HepG2 (cell line): Measurements from ENCODE around the gene ARVCF. TPM values are rescaled to one million over a fixed set of nuclear protein-coding genes. Genes with fewer than 3 reads are reported as not detected.

Source experiments
- ATAC-seq: fragments of 200-7000 bp; cut with Tn5 transposase; 3 replicates; pipeline ENCODE4 v1.9.1; 2020; ENCODE audit warnings: mild to moderate bottlenecking, moderate library complexity
- BruUV-seq: library from RNA; stranded (reverse); fragments of 400-500 nt; replicated peaks from 2 replicates; lab custom pipeline; 2021; lab: Mats Ljungman, UMichigan
- CTCF ChIA-PET: fragments of 300-600 bp; formaldehyde crosslinking; extraction: SDS; loops from one replicate; lab custom pipeline; 2021; ENCODE audit warnings: low total read pairs, inconsistent platforms, low intra/inter-chr PET ratio; lab: Yijun Ruan, JAX
- POLR2A ChIA-PET: fragments of 350-600 bp; sonication (Branson Sonifier 250); formaldehyde crosslinking; loops from one replicate; lab custom pipeline; 2020; ENCODE audit warnings: antibody characterized with exemption, inconsistent platforms; lab: Yijun Ruan, JAX
- DNase-seq: peaks from one replicate; pipeline ENCODE4 v3.0.0-alpha.2; 2015; ENCODE audit warnings: low spot score
- FAIRE-seq: peaks from 3 replicates; lab custom pipeline; 2011; peaks lifted over from hg19 to GRCh38; lab: Jason Lieb, UNC
- H2AFZ ChIP-seq: one replicate; pipeline ENCODE4 v1.6.1; 2011; ENCODE audit warnings: low read length, inconsistent platforms
- H3K27ac ChIP-seq: fragments of 300-600 bp; 3 replicates; pipeline ENCODE4 v1.8.0; 2011; ENCODE audit warnings: mixed run types, mild to moderate bottlenecking, mixed read lengths, low read length, inconsistent platforms; ENCODE audit not compliant: insufficient read depth; ENCODE audit errors: extremely low read length
- H3K27me3 ChIP-seq, 2 experiments: fragments of 200-600 bp in 1 of 2; 2 replicates in 1 of 2; 3 replicates in 1 of 2; pipeline versions ENCODE4 v1.6.0 to v1.8.0; 2011; ENCODE audit warnings: low read length in 2 of 2, mild to moderate bottlenecking in 2 of 2, moderate library complexity in 2 of 2, inconsistent platforms in 1 of 2; ENCODE audit not compliant: insufficient read depth in 2 of 2, control insufficient read depth in 1 of 2
- H3K36me3 ChIP-seq, 2 experiments: fragments of 200-600 bp in 1 of 2; replicated peaks in 1 of 2; 2 replicates in 1 of 2; 3 replicates in 1 of 2; pipeline versions ENCODE4 v1.5.1 to v1.8.0; 2011; ENCODE audit warnings: low read length in 2 of 2, inconsistent platforms in 1 of 2; ENCODE audit not compliant: insufficient read depth in 2 of 2, control insufficient read depth in 1 of 2
- H3K4me1 ChIP-seq: 2 replicates; pipeline ENCODE4 v1.5.1; 2012; ENCODE audit warnings: low read length, inconsistent platforms; ENCODE audit not compliant: insufficient read depth
- H3K4me2 ChIP-seq: 2 replicates; pipeline ENCODE4 v1.6.0; 2011; ENCODE audit warnings: low read depth, low read length, inconsistent platforms
- H3K4me3 ChIP-seq, 3 experiments: fragments of 200-600 bp in 1 of 3; sonication (generic), shearing (Covaris generic) in 1 of 3; replicated peaks in 1 of 3; 2 replicates each; pipeline ENCODE4 v1.5.1; 2011 to 2016; ENCODE audit warnings: low read length in 3 of 3, inconsistent platforms in 2 of 3, low read depth in 2 of 3, mild to moderate bottlenecking in 2 of 3, control low read depth in 1 of 3, mixed read lengths in 1 of 3; ENCODE audit not compliant: insufficient read depth in 1 of 3
- H3K79me2 ChIP-seq: one replicate; pipeline ENCODE4 v1.6.1; 2011; ENCODE audit warnings: low read length, inconsistent platforms; ENCODE audit not compliant: insufficient read depth
- H3K9ac ChIP-seq: 2 replicates; pipeline ENCODE4 v1.6.0; 2011; ENCODE audit warnings: mild to moderate bottlenecking, low read depth, low read length, inconsistent platforms; ENCODE audit not compliant: insufficient read depth
- H3K9me3 ChIP-seq: 2 replicates; pipeline ENCODE4 v1.5.1; 2012; ENCODE audit warnings: mild to moderate bottlenecking, low read length
- H4K20me1 ChIP-seq: 2 replicates; pipeline ENCODE4 v1.6.0; 2011; ENCODE audit warnings: inconsistent platforms, mild to moderate bottlenecking, low read length, moderate library complexity; ENCODE audit not compliant: insufficient read depth
- ZNF546 ChIP-seq: sonication (generic); formaldehyde crosslinking; conservative IDR thresholded peaks from 2 replicates; pipeline ENCODE4 v1.8.1; 2023; ENCODE audit warnings: mild to moderate bottlenecking, missing genetic modification reagents
- WGBS: methylation state at CpG from one replicate; pipeline ENCODE4 v1.1.6; 2017; ENCODE audit warnings: low lambda C conversion rate; 5-methylcytosine and 5-hydroxymethylcytosine counted together
- in situ Hi-C: cut with HindIII; loops from 2 replicates; pipeline ENCODE4 v1.10.0; 2017; ENCODE audit warnings: low pct_unique_long_range_greater_than_20kb; ENCODE audit not compliant: extremely low pct_ligation_motif_present
- intact Hi-C: fragments of 100-400 bp; cut with micrococcal nuclease; formaldehyde crosslinking; loops from one replicate; pipeline ENCODE4 v1.10.0; 2022; ENCODE audit not compliant: unreplicated experiment
- polyA plus RNA-seq, 8 experiments: library from polyadenylated mRNA; depleted of rRNA in 3 of 8; stranded (reverse) in 7 of 8; unstranded in 1 of 8; fragments of >200 nt; fragmentation: Illumina TruSeq in 4 of 8; extraction: Trizol in 4 of 8; gene quantifications; 2 replicates each; pipeline versions ENCODE4 v1.2.1 to v1.2.3, GENCODE V29; 2011 to 2016; ENCODE audit warnings: low read depth in 4 of 8, missing spikeins in 1 of 8, mixed read lengths in 1 of 8; ENCODE audit not compliant: insufficient read depth in 1 of 8
- total RNA-seq, 5 experiments: library from RNA; depleted of rRNA; stranded (reverse); fragments of >200 nt; fragmentation: Illumina TruSeq; extraction: Trizol; gene quantifications; 2 replicates each; pipeline ENCODE4 v1.2.3, GENCODE V29; 2016; ENCODE audit warnings: low read depth in 1 of 5
- TF ChIP-seq, protein P1 (sequence below): sonication (generic); formaldehyde crosslinking; conservative IDR thresholded peaks from 2 replicates; pipeline ENCODE4 v1.8.0; 2022; ENCODE audit warnings: missing genetic modification reagents
- TF ChIP-seq, protein P2 (sequence below): sonication (generic); formaldehyde crosslinking; IDR thresholded peaks from 2 replicates; pipeline ENCODE4 v1.4.0; 2020; ENCODE audit warnings: missing genetic modification reagents, mild to moderate bottlenecking, borderline replicate concordance

ARVCF gene
- total and polyA plus RNA-seq, 2 of the 13 experiments (the other 11 are each of a cell fraction or from before 2014, with no cell fraction given): 16.4 to 17.7 TPM

DNA sequence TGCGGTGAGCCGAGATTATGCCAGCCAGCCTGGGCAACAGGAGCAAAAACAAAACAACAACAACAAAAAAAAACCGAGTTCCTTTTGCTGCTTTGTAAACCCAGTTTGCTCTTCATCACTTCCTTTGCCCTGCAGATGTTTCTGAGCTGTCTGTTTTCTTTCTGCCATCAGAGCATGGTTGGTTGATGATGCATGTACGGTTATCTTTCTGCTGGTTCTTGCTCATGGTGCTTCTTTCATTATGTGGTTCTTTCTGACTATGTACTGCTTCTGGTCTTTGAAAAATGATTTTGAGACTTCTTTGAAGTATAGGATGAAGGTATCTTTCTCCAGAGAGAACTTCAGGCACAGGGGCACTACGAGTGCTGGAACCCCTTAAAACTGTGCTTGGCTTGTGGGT, 17.5 kb upstream of the ARVCF start:
- intact Hi-C loops: no loop called here
- H3K27me3 ChIP-seq: no peaks in the 10 kb centered on the region
- WGBS: 85% methylated on average over 5 of the region's 5 CpGs
- BruUV-seq: no TSS peak
- DNase-seq: no peak
- no peak for FAIRE-seq
- no peak for TF ChIP-seq ZNF546
- TF ChIP-seq, protein P1, sequence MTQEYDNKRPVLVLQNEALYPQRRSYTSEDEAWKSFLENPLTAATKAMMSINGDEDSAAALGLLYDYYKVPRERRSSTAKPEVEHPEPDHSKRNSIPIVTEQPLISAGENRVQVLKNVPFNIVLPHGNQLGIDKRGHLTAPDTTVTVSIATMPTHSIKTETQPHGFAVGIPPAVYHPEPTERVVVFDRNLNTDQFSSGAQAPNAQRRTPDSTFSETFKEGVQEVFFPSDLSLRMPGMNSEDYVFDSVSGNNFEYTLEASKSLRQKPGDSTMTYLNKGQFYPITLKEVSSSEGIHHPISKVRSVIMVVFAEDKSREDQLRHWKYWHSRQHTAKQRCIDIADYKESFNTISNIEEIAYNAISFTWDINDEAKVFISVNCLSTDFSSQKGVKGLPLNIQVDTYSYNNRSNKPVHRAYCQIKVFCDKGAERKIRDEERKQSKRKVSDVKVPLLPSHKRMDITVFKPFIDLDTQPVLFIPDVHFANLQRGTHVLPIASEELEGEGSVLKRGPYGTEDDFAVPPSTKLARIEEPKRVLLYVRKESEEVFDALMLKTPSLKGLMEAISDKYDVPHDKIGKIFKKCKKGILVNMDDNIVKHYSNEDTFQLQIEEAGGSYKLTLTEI: no peak
- TF ChIP-seq, protein P2, sequence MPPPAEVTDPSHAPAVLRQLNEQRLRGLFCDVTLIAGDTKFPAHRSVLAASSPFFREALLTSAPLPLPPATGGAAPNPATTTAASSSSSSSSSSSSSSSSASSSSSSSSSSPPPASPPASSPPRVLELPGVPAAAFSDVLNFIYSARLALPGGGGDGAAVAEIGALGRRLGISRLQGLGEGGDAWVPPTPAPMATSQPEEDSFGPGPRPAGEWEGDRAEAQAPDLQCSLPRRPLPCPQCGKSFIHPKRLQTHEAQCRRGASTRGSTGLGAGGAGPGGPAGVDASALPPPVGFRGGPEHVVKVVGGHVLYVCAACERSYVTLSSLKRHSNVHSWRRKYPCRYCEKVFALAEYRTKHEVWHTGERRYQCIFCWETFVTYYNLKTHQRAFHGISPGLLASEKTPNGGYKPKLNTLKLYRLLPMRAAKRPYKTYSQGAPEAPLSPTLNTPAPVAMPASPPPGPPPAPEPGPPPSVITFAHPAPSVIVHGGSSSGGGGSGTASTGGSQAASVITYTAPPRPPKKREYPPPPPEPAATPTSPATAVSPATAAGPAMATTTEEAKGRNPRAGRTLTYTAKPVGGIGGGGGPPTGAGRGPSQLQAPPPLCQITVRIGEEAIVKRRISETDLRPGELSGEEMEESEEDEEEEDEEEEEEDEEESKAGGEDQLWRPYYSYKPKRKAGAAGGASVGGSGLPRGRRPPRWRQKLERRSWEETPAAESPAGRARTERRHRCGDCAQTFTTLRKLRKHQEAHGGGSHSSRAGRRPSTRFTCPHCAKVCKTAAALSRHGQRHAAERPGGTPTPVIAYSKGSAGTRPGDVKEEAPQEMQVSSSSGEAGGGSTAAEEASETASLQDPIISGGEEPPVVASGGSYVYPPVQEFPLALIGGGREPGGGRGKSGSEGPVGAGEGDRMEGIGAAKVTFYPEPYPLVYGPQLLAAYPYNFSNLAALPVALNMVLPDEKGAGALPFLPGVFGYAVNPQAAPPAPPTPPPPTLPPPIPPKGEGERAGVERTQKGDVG (CRISPR knock-in tag): no peak
- ChIA-PET POLR2A (no interaction called here), CTCF (no interaction called here)
- in situ Hi-C loops: no loop called here
- no peaks in the 10 kb centered on the region for H3K9me3 ChIP-seq
- no peak overlapping the region for H3K4me3 ChIP-seq
- no peaks in the 10 kb centered on the region for H3K4me1 ChIP-seq
- H3K79me2 ChIP-seq: no peaks in the 10 kb centered on the region
- no peak overlapping the region for H3K9ac ChIP-seq
- H3K36me3 ChIP-seq: peaks cover 2 to 9% of the 10 kb centered on the region in 2 experiments; a peak in 2 of 5 replicates
- H2AFZ ChIP-seq: no peak overlapping the region
- H3K4me2 ChIP-seq: no peak overlapping the region
- H3K27ac ChIP-seq: no peak overlapping the region
- no peak for ATAC-seq
- no peaks in the 10 kb centered on the region for H4K20me1 ChIP-seq
